ENCODE data around the gene MKLN1.
"Not testable (repeated sequence)": the region's sequence is repeated elsewhere in the genome, so short reads cannot be mapped to it uniquely, and the experiment has no call there.

Gene MKLN1

DNA sequence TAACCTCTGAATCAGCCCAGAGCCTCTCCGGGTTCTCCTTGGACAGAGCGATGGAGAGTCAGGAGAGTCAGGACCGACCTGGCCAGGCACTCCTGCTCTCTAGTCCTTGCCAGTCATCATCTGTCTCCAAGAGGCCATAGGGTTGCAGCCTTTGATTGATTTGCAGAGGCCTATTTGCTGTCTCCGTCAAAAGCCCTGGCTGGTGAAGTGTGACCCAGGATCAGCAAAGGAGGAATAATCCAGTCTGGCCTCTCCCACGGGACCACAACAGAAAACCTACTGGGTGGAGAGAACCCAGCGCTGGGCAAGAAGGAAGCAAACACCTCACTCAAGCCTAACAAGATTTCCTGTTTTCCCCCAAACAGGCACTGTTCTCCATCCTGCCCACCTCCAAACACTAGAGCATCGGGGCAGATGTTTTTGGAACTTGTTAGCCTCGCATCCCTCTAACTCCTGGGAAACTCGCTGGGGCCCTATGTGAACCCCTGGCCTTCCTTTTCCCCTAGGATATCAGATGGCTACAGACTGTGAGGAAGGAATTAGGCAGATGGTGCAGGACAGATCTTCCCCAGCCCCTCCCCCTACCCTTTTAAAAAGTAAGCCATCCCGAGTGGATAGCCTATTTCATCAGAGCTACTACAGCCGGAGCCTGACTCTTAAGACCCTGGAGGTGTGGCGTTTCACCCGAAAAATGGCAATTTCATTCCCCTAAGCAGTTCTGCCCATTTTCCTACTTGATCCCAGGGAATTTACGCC is 174.4 kb downstream of the MKLN1 start:
- no peak for DNase-seq (ENCODE audit: low read depth)

DNA sequence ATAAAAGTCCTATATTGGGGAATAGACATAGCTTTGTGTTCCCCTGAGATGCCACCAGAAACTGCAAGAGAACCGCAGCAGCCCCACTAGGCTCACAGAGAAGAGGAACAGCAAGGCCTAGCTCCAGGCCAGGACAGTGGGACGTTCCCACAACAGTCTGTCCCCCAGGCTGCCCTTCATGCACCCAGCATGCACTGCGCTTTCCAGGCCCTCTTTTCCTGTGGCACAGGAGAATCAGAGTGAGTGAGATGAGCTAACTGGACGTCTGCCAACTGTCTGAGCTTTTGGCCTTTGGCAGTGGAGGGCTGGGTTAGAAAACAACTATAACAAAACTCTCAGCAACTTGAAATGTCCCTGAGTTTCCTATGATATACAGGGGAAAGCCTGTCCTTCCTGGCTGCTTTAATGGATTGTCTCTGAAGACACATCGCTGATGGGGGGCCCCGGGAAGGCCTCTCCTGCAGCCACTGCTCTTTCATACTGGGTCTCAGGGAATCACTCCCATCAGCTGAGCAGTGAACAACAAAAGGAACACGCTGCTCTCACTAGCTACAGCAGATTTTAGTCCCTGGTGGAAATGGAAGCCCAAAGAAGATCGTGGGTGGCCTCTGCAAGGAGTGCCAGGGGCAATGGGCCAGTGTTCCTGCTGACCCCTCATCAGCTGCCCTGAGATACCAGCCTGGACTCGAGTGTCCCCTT is 175.3 kb downstream of the MKLN1 start:
- DNase-seq (ENCODE audit: low read depth), result no peak

DNA sequence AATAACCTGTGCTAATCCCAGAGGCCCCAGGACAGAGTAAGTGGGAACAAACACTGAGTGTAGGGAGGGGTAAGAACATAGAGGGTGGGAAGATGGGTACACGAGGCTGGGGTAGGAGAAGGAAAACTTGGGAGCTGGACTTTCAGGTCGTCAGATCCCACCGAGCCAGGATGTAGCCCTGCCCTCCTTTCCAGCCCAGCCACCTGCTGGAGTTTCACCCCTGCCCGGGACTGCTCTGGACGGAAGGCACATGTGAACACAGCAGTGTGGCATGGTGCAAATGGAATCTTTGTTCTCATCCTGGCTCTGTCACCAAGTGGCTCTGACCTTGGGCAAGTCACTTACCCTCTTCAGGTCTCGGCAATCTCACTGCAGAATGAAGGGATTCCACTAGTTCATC is 176.0 kb downstream of the MKLN1 start:
- DNase-seq (ENCODE audit: low read depth), result no peak

DNA sequence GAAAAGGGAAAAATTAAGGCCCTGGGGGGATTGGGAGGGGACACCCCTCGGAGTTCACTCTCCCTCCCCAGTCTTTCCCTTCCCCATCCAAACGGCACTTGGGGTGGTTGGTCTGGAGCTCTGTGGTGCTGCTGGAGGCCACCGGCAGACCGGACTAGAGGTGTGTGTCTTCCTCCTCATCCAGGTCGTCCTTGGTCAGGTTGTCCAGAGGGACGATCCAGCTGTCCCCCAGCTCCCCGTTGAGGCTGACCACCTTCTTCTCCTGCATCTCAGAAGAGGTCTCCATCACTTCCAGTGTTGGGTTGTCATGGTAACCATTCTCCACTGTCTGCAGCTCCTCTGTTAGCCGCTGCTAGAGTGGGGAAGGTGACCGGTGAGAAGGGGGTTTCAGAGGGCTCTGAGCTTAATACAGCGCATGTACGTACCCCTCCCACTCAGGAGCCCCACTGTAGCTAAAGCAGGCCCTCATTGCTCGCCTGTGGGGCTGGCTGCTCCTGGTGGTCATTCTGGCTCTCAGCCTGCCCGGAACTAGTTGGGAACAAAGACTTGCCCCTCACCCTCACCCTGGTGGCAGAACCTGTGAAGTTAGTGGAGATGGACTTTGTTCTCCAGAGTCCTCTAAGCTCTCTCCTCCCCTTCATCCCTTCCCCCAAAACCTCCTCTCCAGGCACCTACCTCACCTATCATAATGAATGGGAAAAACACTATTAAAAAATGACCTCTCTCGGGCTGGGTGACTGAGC is 176.7 kb downstream of the MKLN1 start:
- DNase-seq (ENCODE audit: low read depth), result no peak

DNA sequence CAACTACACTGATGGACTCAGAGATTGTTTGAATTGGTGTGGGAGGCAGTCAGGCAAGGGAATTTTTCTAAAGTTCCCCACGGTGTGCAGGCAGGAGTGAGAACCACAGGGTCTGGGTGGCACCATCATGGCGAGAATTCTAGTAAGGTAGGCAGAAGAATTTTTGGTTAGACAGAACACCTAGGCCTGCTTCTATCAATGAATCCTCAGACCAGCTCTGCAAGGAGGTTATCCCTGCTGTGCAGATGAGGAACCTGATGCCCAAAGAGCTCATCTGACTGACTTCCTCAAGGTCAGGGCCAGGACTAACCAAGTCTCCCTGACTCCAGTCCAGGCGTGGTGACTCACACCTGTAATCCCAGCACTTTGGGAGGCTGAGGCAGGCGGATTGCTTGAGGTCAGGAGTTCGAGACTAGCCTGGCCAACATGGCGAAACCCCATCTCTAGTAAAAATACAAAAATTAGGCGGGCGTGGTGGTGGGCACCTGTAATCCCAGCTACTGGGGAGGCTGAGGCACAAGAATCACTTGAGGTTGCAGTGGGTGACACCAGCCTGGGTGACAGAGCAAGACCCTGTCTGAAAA is 177.5 kb downstream of the MKLN1 start:
- DNase-seq (ENCODE audit: low read depth), result not testable (repeated sequence)

DNA sequence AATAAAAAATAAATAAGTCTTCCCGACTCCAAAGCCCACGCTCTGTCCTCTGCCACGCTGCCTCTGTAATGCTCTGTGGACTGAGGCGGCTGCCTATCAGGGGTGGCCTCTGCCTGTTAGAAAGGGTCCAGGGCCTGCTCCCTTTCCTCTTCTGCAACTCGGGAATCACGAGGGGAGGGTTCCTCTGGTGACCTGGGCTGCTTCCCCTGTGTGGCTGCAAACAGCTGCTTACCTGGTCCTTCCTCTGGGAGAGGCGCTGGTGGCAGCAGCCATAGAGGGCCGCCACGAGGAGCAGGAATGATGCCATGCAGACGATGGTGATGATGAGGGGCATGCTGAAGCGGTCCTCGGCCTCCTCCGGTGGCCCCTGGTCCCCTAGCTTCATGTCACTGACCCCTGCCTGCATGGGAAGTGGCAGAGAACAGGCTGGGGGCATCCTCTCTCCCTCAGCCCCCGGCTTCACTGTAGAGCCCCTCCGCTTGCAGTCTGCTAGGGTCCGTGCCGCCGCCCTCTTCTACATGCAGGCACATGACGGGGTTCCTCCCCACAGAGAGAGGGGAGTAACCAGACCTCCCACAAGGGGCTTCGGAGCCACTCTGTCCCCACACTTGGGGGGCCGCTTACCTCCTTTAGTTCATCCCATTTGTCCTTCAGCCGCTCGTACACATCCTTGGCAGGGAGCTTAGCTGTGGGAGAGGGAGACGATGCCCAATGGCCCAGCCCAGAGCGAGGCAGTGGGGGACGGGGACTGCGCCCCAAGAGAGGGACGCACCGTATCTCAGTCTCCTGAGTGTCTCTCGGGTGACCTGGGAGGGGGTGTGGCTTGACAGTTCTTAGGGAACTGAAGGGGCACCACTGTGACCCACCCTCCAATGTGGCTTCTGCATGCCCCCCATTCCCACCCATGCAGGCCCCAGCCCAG is 178.2 kb downstream of the MKLN1 start:
- DNase-seq (ENCODE audit: low read depth), result no peak

DNA sequence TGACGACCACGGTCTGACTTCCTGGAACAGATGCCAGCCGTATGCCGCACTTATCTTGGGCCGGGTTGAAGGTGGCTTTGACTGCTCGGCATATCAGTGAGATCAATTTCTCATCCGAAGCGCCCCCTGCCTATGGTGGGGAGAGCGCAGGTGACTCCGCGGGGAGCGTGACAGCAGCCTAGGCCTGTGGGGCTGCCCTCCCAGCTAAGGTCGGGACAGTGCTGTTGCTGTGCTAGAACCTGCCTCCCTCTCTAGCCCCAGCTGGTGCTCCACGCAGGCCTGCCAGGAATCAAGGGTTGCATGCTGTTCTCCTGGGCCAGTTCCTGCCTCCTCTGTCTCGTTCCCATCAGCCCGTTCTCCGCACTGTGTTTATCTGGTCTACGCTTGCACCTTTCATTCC is 178.9 kb downstream of the MKLN1 start:
- no peak for DNase-seq (ENCODE audit: low read depth)

DNA sequence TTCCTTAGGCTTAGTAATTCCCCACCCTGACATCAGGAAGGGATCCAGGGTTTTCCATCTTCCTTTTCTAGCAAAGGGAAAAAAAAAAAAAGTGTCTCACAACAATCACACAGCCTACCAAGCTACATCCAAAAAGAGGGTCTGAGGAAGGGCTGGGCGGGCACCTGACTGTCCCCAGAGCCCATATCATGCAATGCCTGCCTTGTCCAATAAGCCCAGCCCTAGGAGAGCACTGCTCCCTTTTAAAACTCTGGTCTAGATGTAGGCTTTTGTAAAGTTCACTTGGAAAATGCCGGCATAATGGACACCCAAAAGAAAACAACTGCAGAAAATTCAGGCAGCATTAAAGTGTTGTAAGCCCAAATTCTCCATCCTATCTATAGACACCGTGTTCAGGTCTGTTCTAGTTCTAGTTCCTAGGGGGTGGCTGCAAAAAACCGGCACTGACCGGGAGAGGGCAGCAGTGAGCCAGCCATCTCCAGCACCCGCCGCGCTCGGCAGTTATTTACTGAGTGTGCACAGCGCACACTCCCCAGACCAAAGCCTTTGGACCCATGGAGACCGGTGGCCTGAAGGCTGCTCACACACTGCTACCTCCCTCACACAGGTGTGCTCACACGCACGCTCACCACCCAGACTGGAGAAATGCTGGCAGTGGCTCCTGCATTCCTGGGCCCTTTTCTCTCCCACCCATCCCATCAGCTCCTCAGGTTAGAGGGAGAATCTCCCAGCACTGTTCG is 180.1 kb downstream of the MKLN1 start:
- DNase-seq (ENCODE audit: low read depth), result peak; percentile 71

DNA sequence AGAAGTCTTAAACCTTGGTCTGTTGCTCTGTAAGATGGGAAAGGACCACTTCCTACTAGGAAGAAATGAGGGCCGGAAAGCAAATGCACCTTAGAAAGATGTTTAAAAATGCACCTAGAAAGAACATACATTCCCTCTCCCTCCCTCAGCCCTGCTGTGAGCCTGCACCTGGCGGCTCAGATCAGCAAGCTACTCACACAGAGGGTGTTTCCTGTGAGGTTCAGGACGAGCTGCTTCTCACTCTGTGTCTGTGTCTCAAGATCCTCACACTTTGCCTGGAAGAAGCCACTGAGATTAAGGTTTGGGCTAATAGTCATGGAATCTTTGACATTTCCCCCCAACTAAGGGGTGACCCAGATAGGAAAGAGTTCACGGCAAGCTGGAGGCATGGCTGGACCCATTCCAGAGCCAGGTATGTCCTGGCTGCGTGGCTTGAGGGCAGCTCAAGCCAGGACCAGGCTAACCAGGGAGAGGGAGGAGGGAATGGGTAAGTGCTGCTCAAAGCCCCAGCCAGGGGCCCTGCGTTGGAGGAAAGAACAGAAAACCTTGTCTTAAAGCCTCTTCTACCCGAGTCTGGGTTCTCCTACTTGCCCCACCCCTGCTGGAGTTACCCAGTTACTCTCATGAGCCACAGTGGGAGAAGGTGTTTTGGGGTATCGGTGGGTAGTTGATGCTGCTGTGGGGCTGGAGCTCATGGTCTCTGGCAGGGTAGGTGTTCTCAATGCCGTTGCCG is 181.2 kb downstream of the MKLN1 start:
- DNase-seq (ENCODE audit: low read depth), result no peak

DNA sequence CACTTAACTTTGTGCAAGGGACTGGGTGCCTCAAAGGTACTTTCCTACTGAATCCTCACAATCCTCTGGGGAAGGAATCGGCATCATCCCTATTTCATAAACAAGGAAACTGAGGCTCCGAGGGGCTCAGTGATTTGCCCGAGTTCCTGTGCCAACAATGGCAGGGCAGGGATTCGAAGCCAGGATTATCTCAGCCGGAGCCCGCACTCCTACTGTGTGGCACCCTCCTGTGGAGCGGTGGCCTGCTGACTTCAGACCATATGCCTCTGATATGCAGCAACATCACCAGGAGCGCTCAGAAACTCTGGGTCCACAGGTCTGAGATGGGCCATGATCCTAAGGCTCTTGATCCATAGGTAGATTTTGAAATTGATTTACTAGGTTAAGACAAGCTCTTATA is 182.1 kb downstream of the MKLN1 start:
- DNase-seq (ENCODE audit: low read depth), result no peak

DNA sequence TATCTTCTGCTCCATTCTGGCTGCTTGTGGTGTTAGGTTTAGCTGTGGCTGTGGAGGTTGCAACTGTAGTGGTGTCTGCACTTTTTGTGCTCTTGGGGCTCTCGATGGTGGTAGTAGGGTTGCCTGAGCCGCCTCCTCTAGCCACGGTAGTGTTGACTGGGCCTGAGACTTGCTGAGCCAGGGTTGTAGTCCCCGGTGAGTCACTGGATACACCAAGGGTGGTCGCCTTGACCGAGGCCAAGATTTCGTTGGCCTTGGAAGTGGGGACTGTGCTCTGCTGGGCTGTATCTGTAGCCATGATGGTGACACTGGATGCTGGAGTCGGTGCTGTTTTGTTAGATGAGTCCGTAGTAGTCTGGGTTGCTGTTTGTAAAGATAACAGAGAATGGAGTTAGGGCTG is 183.4 kb downstream of the MKLN1 start:
- DNase-seq (ENCODE audit: low read depth), result no peak

DNA sequence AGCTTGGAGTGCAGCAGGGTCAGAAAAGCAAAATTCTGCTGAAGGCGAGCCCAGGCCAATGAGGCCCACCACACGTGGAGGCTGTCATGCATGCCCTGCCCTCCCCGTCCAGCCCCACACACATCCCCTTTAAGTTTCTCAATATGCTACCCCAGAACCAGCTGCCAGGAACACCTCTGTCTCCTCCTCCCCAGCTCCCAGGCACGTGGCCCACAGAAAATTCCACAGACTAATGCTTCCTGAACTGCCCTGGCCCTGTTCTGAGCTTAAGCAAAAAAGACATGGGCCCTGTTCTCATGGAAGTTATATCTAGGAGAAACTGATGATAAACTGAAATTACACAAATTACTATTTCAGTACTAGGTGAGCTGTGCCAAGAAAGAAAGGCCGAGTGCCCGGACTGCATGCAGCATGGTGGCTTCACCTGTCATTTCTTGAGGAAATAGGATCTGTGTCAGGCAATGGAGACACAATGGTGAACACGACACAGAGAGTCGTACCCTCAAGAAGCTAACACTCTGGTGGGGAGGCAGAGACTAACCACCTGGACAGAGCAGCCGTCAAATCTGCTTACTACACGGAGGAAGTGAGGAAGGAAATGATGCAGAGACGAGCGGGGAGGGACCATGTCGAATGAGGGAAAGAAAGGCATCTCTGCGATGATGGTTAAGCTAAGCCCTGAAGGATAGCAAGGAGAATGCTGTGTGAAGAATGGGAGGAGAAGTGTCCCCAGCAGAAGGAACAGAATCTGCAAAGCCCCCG is 184.3 kb downstream of the MKLN1 start:
- no peak for DNase-seq (ENCODE audit: low read depth)

DNA sequence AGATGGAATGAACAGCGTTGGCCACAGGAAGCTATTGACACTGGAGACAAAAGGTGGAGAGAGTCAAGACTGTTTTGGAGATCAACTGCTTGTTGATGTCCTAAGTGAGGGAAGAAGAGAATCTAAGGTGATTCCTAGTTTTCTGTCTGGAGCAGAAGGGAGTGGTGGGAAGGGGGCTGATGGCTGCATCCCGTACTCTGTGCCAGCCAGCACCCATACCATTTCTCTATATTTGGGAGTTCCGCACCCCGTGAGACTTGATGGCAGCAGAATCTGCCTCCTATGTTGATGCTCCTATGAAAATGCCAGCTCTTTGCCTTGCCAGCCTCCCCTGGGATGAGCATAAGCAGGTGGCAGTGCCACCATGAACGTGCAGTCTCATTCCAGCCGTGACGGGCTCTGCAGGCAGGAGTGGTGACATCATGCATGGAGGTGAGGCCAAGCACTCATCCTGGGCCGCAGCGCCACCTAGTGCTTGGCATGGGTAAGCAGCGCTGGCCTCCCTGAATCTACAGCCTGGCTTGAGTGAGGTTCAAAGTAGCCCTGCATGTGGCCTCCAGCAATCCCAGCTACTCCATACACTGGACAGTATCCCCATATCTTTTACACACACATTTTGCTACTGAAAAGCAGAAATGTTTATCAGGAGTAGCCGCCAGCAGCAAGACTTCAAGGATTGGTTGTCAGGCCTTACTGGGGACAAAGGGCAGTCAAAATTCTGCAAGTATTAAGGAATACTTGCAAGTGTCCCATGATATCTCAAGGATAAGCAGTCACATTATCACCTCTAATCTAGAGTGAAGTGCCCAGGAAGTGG is 185.8 kb downstream of the MKLN1 start:
- DNase-seq (ENCODE audit: low read depth), result peak; percentile 73

DNA sequence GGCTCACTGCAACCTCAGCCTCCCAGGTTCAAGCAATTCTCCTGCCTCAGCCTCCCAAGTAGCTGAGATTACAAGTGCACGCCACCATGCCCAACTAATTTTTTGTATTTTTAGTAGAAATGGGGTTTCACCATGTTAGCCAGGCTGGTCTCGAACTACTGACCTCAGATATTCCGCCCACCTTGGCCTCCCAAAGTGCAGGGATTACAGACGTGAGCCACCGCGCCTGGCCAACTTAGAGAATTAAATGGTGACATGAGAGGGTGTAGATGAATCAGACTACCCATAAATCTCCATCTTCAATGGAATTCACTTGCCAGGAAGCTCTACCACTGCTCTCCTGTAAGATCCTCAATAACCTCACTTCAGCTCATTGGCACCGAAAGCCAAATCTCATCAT is 187.8 kb downstream of the MKLN1 start:
- DNase-seq (ENCODE audit: low read depth), result not testable (repeated sequence)

DNA sequence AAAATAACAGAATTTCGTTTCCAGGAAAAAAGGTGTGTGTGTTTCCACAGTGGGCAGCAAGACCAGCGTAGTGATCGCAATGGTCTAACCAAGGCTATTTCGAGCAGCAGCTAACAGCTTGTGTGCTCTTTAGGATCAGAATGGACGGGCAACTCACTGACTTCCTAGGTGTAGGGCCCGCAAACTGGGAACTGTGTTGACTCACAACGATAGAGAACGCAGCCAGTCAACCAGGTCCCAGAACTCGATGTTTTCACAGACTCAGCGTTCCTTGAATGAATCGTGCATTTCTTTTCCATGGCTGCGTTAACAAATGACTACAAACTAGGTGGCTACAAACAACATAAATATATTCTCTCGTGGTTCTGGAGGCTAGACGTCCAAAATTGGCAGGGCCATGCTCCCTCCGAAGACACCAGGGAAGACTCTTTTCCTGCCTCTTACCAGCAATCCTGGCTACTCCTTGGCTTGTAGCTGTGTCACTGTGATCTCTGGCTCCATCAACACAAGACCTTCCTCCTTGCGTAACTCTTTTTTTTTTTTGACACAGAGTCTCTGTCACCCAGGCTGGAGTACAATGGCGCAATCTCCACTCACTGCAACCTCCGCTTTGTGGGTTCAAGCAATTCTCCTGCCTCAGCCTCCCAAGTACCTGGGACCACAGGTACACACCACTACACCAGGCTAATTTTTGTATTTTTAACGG is 189.7 kb downstream of the MKLN1 start:
- DNase-seq (ENCODE audit: low read depth), result no peak

DNA sequence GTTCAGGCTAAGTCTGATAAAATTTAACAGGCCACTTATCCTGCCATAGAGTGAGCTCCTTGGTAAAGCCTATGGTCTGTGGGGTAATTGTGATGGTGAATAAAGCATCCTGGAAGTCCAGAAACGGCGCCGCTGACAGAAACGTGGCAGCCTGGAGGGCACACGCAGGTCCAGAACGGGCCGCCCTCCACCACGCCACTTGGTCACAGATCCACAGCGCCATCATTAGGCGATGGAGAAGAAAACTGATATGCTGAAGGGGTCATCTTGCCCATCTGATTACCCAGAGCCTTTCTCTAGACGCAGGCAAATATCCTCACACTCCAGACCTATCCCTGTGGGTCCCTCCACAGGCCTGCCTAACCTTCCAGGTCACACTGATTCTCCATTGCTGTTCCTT is 190.9 kb downstream of the MKLN1 start:
- DNase-seq (ENCODE audit: low read depth), result no peak

DNA sequence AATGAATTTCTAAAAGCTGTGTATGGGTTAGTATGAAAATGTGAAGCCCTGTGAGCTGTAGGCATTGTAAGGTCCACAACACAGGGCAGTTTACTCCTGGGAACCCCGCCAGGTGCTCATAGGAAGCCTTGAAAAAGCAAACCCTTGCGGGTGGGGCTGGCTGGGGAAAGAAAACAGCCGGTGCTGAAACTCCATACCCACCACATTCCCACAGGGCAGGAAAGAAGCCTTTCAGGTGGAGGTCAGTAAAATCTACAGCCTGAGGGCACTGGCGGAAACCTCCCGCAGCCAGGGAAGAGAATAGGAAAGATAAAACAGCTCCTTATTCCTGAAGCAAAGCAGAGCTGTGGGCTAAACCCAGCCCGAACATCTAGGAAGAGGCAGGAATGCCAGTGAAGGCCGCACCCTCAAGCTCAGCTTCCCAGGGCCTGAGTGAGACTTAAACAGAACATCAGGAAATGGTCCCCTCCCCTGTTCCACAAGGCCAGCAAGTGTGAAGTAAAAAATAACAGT is 194.0 kb downstream of the MKLN1 start:
- no peak for DNase-seq (ENCODE audit: low read depth)

Measured in activated T-helper 9 cell treated with anti-CD3 and anti-CD28 coated beads, Interleukin-2, amount 50 U/mL, for 16 hours (primary cell).